Right cardiac atrium (tissue), 5 donors: ENCODE data around the gene PRICKLE1. TPM values are rescaled to one million over a fixed set of nuclear protein-coding genes. Genes with fewer than 3 reads are reported as not detected.
A peak's percentile ranks its signal among the peaks of the same experiment; 100 is the strongest.

ENCODE experiments used
- ATAC-seq, 2 donors: fragments of 200-7000 bp; cut with Tn5 transposase; one replicate each; pipeline versions ENCODE4 v1.8.0 to v1.9.1; 2020; ENCODE audit warnings: moderate library complexity in 2 of 2, mild to moderate bottlenecking in 1 of 2
- DNase-seq, 3 donors: peaks; one replicate each; pipeline ENCODE4 v3.0.0-alpha.2; 2020
- H3K27ac ChIP-seq: one replicate; pipeline ENCODE4 v1.5.1; 2013; ENCODE audit warnings: mild to moderate bottlenecking, low read length, control low read depth, moderate library complexity
- H3K27me3 ChIP-seq: one replicate; pipeline ENCODE4 v1.6.1; 2013; ENCODE audit not compliant: control insufficient read depth, insufficient read depth
- H3K4me1 ChIP-seq: one replicate; pipeline ENCODE4 v1.6.1; 2013; ENCODE audit warnings: low read length; ENCODE audit not compliant: control insufficient read depth, insufficient read depth
- H3K4me3 ChIP-seq: one replicate; pipeline ENCODE4 v1.5.1; 2013; ENCODE audit warnings: low read length, control low read depth
- H3K9me3 ChIP-seq: one replicate; pipeline ENCODE4 v1.6.1; 2013; ENCODE audit warnings: low read length; ENCODE audit not compliant: control insufficient read depth
- WGBS: extraction: QIAGEN DNeasy Blood & Tissue Kit; methylation state at CpG from one replicate; pipeline ENCODE4 v1.1.7; 2013; 5-methylcytosine and 5-hydroxymethylcytosine counted together
- intact Hi-C, 4 donors: fragments of 100-400 bp; cut with DNase I; formaldehyde crosslinking; loops; one replicate each; pipeline versions ENCODE4 v1.11.0 to v1.14.0; 2022 to 2023
- polyA plus RNA-seq: library from polyadenylated mRNA; stranded (reverse); fragments of 200-250 nt; gene quantifications from one replicate; pipeline ENCODE4 v1.2.3, GENCODE V29; 2013
- total RNA-seq, 4 donors: library from RNA; stranded (reverse); fragmentation: NEBNext Ultra II Directional; extraction: Animal tissue kit (Norgen Biotek cat#: 25700); gene quantifications; one replicate each; pipeline ENCODE4 v1.2.1, GENCODE V29; 2021
- donor health status: healthy with polysubstance abuse.
- donor health status: DM: no; HTN: yes; CAD: no.
- donor health status: DM: no; HTN: no; CAD: no.
- donor health status: DM: no; HTN: yes; CAD: no; lungs with severe emphysema.
- donor health status: DM: yes; HTN: yes; CAD: no.

The PRICKLE1 gene
- total and polyA plus RNA-seq, 5 donors, result 7.1 to 27.2 (median 24.9) TPM

DNA sequence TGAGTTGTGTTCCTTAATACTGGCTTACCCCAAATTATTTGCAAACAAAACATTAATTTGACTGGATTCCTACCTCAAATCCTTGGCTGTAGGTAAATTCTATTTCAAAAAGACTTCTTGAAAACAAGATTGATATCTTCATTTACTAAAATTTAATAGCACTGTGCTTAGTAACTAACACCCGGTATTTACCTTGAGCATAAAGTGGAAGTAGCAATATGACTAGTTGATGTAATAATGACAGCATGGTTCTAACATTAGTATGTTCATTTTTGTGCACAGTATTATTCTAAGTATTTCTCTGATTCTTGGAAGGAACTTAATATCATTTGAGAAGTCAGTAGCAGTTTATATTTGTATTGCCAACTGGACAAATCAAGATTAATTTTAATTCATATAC, 166.8 kb downstream of the PRICKLE1 start:
- Histone ChIP-seq H3K9me3 (no peaks in the 10 kb centered on the region), H3K4me1 (no peaks in the 10 kb centered on the region), H3K27ac (no peak overlapping the region), H3K4me3 (no peak overlapping the region), H3K27me3 (no peaks in the 10 kb centered on the region)
- intact Hi-C loops, result no loop called here
- ATAC-seq (no peak), DNase-seq (no peak)
- WGBS, result 77% methylated on average over 1 of the region's 1 CpG

DNA sequence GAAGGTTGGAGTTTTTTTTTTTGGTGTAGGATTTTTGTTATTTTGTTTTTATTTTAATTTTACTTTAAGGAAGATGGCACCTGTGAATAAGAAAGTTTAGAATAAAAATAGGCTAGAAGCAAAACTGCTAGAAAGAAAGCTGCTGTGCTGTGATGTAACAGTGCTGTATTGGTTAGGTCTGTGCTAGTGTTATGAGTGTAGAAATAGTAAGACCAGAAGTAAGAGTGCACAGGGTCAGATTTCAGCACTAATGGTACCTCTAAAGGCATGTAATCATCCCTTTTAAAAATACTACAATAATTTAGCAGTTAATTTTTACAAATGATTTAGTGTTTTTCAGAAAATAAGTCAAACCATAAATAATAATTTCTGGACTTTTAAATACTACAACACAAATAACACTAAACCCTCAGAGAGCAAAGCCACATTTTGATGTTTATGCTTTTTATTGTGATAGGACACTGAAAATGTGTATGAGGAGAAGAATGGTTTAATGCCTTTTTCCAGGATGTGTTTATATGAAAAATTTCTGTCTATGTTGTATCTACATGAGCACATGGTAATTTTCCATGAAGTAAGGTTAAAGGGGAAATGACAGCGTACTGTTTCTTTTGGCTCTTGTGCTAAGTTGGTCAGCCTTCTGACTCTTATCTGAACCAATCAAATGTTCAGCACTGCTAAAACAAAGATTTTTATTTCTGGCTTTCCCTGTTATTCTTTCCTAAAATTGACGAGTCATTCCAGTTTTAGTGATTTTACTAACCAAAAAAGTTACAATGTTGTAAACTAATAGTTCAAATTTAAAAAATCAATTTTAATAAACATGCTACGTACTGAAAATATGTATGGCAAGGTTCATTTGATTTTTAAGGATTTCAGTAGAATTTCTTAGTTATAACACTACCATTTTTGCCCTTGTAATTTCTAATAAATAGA, 167.4 kb downstream of the PRICKLE1 start:
- WGBS, result 46% methylated on average over 3 of the region's 3 CpGs
- DNase-seq, result no peak
- H3K4me1 ChIP-seq, result no peaks in the 10 kb centered on the region
- peak; percentile 84 to 89 for ATAC-seq
- no peak overlapping the region for H3K4me3 ChIP-seq
- H3K27ac ChIP-seq, result no peak overlapping the region
- no peaks in the 10 kb centered on the region for H3K27me3 ChIP-seq
- intact Hi-C loops, result no loop called here
- no peaks in the 10 kb centered on the region for H3K9me3 ChIP-seq

GRCh38 chr12:42420395-42420794, 169.2 kb downstream of the PRICKLE1 start:
- no peaks in the 10 kb centered on the region for H3K9me3 ChIP-seq
- no peaks in the 10 kb centered on the region for H3K27me3 ChIP-seq
- no peak overlapping the region for H3K27ac ChIP-seq
- no peak for DNase-seq
- H3K4me3 ChIP-seq, result no peak overlapping the region
- WGBS, result 76% methylated on average over 3 of the region's 3 CpGs
- H3K4me1 ChIP-seq, result no peaks in the 10 kb centered on the region
- no peak for ATAC-seq
- intact Hi-C loops, result no loop called here

- no peak for ATAC-seq
- no peak for DNase-seq
- Histone ChIP-seq H3K27ac (no peak overlapping the region), H3K4me3 (no peak overlapping the region), H3K27me3 (no peaks in the 10 kb centered on the region), H3K4me1 (no peaks in the 10 kb centered on the region), H3K9me3 (no peaks in the 10 kb centered on the region)
- intact Hi-C loops, result no loop called here
- 75% methylated on average over 1 of the region's 1 CpG for WGBS
Observed at GRCh38 chr12:42410340-42410739, 179.2 kb downstream of the PRICKLE1 start.

GRCh38 chr12:42409471-42409870, 180.1 kb downstream of the PRICKLE1 start:
- Histone ChIP-seq H3K4me3 (no peak overlapping the region), H3K27ac (no peak overlapping the region), H3K4me1 (no peaks in the 10 kb centered on the region), H3K27me3 (no peaks in the 10 kb centered on the region), H3K9me3 (no peaks in the 10 kb centered on the region)
- 55% methylated on average over 2 of the region's 2 CpGs for WGBS
- ATAC-seq (no peak), DNase-seq (no peak)
- intact Hi-C loops, result no loop called here

- Histone ChIP-seq H3K27ac (no peak overlapping the region), H3K4me1 (no peaks in the 10 kb centered on the region), H3K9me3 (no peaks in the 10 kb centered on the region), H3K4me3 (no peak overlapping the region), H3K27me3 (no peaks in the 10 kb centered on the region)
- no peak for ATAC-seq
- 98% methylated on average over 1 of the region's 1 CpG for WGBS
- intact Hi-C loops, result no loop called here
- DNase-seq, result no peak
Observed at GRCh38 chr12:42407306-42407705, 182.2 kb downstream of the PRICKLE1 start.
